GM21717 (cell line): ENCODE measurements around the gene PSEN1.
A peak's percentile ranks its signal among the peaks of the same experiment; 100 is the strongest.

Source experiments
- ATAC-seq: cut with Tn5 transposase; IDR thresholded peaks from one replicate; pipeline ENCODE4 v1.9.1; 2021; ENCODE audit warnings: mild to moderate bottlenecking, moderate library complexity; ENCODE audit not compliant: unreplicated experiment

Gene PSEN1

GRCh38 chr14:73238424-73238852 is 102.1 kb downstream of the PSEN1 start:
- ATAC-seq, result no peak

GRCh38 chr14:73238941-73239340 is 102.6 kb downstream of the PSEN1 start:
- ATAC-seq, result no peak

- no peak for ATAC-seq
These were observed 103.3 kb downstream of the PSEN1 start for GRCh38 chr14:73239393-73240241.

GRCh38 chr14:73240816-73241480 is 104.6 kb downstream of the PSEN1 start:
- ATAC-seq, result no peak

- no peak for ATAC-seq
These were observed 105.3 kb downstream of the PSEN1 start for GRCh38 chr14:73241481-73242165.

GRCh38 chr14:73242357-73242901 is 106.1 kb downstream of the PSEN1 start:
- no peak for ATAC-seq

- ATAC-seq, result no peak
These were observed 107.0 kb downstream of the PSEN1 start for GRCh38 chr14:73243341-73243740.

- no peak for ATAC-seq
These were observed 107.4 kb downstream of the PSEN1 start for GRCh38 chr14:73243748-73244147.

GRCh38 chr14:73244541-73245290 is 108.4 kb downstream of the PSEN1 start:
- ATAC-seq, result no peak

GRCh38 chr14:73245480-73246325 is 109.4 kb downstream of the PSEN1 start:
- ATAC-seq, result peak; percentile 49

- no peak for ATAC-seq
These were observed 110.3 kb downstream of the PSEN1 start for GRCh38 chr14:73246387-73247150.

- ATAC-seq, result no peak
These were observed 112.0 kb downstream of the PSEN1 start for GRCh38 chr14:73248108-73248868.

GRCh38 chr14:73249108-73249507 is 112.8 kb downstream of the PSEN1 start:
- ATAC-seq, result no peak

GRCh38 chr14:73249564-73250316 is 113.4 kb downstream of the PSEN1 start:
- no peak for ATAC-seq

GRCh38 chr14:73250317-73250713 is 114.0 kb downstream of the PSEN1 start:
- ATAC-seq, result no peak

GRCh38 chr14:73250781-73251500 is 114.6 kb downstream of the PSEN1 start:
- no peak for ATAC-seq
